GM12878 (cell line): ENCODE data around the gene ATXN1. TPM values are rescaled to one million over a fixed set of nuclear protein-coding genes. Genes with fewer than 3 reads are reported as not detected.

Source experiments
- CHD2 ChIP-seq: IDR thresholded peaks from 2 replicates; pipeline ENCODE4 v1.6.1; 2011; ENCODE audit warnings: low read depth, low read length, improper control_type of control experiment, borderline replicate concordance
- JUND ChIP-seq: IDR thresholded peaks from 2 replicates; pipeline ENCODE4 v1.6.1; 2012; ENCODE audit warnings: low read depth, mild to moderate bottlenecking, low read length, improper control_type of control experiment, moderate library complexity
- ZNF24 ChIP-seq: fragments of 450-650 bp; IDR thresholded peaks from 2 replicates; pipeline ENCODE4 v1.6.1; 2017; ENCODE audit warnings: antibody characterized with exemption, mild to moderate bottlenecking
- polyA plus RNA-seq, 11 experiments: library from polyadenylated mRNA; depleted of rRNA in 4 of 11; unstranded in 6 of 11; stranded (reverse) in 5 of 11; fragments of >200 nt; fragmentation: Nextera tagmentation in 4 of 11; fragmentation: Illumina TruSeq in 1 of 11; extraction: Ambion mirVana in 4 of 11; extraction: Trizol in 1 of 11; gene quantifications; 1 replicate in 1 of 11; 2 replicates in 10 of 11; pipeline versions ENCODE4 v1.2.1 to v1.2.3, GENCODE V29; 2011 to 2016; ENCODE audit warnings: inconsistent platforms in 2 of 11, missing spikeins in 2 of 11, low read depth in 1 of 11
- total RNA-seq, 4 experiments: library from RNA; depleted of rRNA in 3 of 4; stranded (reverse); fragments of >200 nt in 3 of 4; fragmentation: Illumina TruSeq in 1 of 4; extraction: Trizol in 1 of 4; gene quantifications; 2 replicates each; pipeline versions ENCODE4 v1.2.1 to v1.2.3, GENCODE V29; 2013 to 2021
- TF ChIP-seq, protein P1 (sequence below): fragments of 450-650 bp; IDR thresholded peaks from 2 replicates; pipeline ENCODE4 v1.6.1; 2017; ENCODE audit warnings: antibody characterized with exemption, mild to moderate bottlenecking, moderate library complexity
- TF ChIP-seq, protein P2 (sequence below): IDR thresholded peaks from 2 replicates; pipeline ENCODE4 v1.6.1; 2011; ENCODE audit warnings: borderline replicate concordance, low read depth, mild to moderate bottlenecking, moderate library complexity, low read length; ENCODE audit not compliant: insufficient read depth, poor library complexity, severe bottlenecking
- TF ChIP-seq, protein P3 (sequence below): IDR thresholded peaks from 2 replicates; pipeline ENCODE4 v1.6.1; 2011; ENCODE audit warnings: low read depth, mild to moderate bottlenecking, low read length, moderate library complexity, borderline replicate concordance; ENCODE audit errors: extremely low read depth
- TF ChIP-seq, protein P4 (sequence below): fragments of 450-650 bp; IDR thresholded peaks from 2 replicates; pipeline ENCODE4 v1.6.1; 2017; ENCODE audit warnings: low read depth, mild to moderate bottlenecking, moderate library complexity

ATXN1 gene
- total and polyA plus RNA-seq, 10 of the 15 experiments (the other 5 are each of a cell fraction or from before 2014, with no cell fraction given): 12.2 to 51.2 (median 20.5) TPM

DNA sequence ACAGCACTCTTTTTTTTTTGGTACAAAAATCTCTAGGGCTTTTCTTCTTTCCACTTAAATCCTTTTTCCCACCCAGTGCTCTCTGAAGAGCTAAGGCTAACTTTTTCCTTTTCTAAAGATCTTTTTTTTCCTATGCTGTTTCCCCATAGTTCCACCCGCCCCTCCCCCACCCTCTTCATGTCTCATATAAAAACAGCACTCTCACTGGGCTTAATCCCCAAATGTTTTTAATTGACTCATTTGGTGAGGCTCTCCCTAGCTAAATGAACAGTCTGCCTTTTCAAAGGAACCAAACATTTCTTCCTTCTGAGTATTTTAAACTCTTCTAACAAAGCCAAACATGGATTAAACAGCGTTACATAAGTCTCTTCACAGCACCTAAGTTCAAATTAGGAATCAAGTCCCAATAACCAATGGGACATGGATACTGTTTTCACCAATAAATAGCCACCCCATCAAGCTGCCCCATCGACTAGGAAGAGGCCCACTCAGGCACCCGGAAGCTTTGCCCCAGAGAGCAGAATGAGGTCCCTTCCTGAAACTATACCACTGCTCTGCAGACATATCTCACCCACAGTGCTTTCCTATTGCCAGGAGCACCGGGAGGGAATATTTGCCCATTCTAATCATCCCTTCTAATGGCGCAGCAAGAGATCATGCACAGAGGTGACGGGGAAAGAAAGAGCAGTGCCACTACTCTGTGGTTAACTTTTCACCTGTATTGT lies 63.7 kb downstream of the ATXN1 start (continued):
- TF ChIP-seq, protein P1, sequence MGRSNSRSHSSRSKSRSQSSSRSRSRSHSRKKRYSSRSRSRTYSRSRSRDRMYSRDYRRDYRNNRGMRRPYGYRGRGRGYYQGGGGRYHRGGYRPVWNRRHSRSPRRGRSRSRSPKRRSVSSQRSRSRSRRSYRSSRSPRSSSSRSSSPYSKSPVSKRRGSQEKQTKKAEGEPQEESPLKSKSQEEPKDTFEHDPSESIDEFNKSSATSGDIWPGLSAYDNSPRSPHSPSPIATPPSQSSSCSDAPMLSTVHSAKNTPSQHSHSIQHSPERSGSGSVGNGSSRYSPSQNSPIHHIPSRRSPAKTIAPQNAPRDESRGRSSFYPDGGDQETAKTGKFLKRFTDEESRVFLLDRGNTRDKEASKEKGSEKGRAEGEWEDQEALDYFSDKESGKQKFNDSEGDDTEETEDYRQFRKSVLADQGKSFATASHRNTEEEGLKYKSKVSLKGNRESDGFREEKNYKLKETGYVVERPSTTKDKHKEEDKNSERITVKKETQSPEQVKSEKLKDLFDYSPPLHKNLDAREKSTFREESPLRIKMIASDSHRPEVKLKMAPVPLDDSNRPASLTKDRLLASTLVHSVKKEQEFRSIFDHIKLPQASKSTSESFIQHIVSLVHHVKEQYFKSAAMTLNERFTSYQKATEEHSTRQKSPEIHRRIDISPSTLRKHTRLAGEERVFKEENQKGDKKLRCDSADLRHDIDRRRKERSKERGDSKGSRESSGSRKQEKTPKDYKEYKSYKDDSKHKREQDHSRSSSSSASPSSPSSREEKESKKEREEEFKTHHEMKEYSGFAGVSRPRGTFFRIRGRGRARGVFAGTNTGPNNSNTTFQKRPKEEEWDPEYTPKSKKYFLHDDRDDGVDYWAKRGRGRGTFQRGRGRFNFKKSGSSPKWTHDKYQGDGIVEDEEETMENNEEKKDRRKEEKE: no peak
- TF ChIP-seq, protein P2, sequence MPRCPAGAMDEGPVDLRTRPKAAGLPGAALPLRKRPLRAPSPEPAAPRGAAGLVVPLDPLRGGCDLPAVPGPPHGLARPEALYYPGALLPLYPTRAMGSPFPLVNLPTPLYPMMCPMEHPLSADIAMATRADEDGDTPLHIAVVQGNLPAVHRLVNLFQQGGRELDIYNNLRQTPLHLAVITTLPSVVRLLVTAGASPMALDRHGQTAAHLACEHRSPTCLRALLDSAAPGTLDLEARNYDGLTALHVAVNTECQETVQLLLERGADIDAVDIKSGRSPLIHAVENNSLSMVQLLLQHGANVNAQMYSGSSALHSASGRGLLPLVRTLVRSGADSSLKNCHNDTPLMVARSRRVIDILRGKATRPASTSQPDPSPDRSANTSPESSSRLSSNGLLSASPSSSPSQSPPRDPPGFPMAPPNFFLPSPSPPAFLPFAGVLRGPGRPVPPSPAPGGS: no peak
- TF ChIP-seq CHD2 (no peak), JUND (no peak), ZNF24 (no peak)
- TF ChIP-seq, protein P3, sequence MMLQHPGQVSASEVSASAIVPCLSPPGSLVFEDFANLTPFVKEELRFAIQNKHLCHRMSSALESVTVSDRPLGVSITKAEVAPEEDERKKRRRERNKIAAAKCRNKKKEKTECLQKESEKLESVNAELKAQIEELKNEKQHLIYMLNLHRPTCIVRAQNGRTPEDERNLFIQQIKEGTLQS: no peak
- TF ChIP-seq, protein P4, sequence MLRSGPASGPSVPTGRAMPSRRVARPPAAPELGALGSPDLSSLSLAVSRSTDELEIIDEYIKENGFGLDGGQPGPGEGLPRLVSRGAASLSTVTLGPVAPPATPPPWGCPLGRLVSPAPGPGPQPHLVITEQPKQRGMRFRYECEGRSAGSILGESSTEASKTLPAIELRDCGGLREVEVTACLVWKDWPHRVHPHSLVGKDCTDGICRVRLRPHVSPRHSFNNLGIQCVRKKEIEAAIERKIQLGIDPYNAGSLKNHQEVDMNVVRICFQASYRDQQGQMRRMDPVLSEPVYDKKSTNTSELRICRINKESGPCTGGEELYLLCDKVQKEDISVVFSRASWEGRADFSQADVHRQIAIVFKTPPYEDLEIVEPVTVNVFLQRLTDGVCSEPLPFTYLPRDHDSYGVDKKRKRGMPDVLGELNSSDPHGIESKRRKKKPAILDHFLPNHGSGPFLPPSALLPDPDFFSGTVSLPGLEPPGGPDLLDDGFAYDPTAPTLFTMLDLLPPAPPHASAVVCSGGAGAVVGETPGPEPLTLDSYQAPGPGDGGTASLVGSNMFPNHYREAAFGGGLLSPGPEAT: no peak
